ENCODE measurements around the gene SREK1IP1. TPM values are rescaled to one million over a fixed set of nuclear protein-coding genes. Genes with fewer than 3 reads are reported as not detected.

SREK1IP1 gene
- total RNA-seq, 2 experiments from 2014 or later = 28.1 to 30.0 TPM

GRCh38 chr5:64691291-64691690, 77.2 kb downstream of the SREK1IP1 start:
- no peaks in the 10 kb centered on the region for H3K9me3 Mint-ChIP-seq
- H3K4me3 Mint-ChIP-seq = no peak overlapping the region
- no peak overlapping the region for H3K27ac Mint-ChIP-seq
- no peaks in the 10 kb centered on the region for H3K36me3 Mint-ChIP-seq (ENCODE audit: low read depth)
- peaks cover 51% of the 10 kb centered on the region for H3K27me3 Mint-ChIP-seq
- POLR2A ChIA-PET = interaction anchor here (0.6 to 1.1 kb wide), 2 partner anchors 60 to 77 kb away, joined by 3 read pairs; partner anchors contain the start of genes CWC27 and SREK1IP1
- peaks cover 5% of the 10 kb centered on the region for H3K4me1 Mint-ChIP-seq
- no peak for DNase-seq
- CTCF ChIA-PET = no interaction called here

- H3K27me3 Mint-ChIP-seq = peaks cover 51% of the 10 kb centered on the region
- H3K4me1 Mint-ChIP-seq = peaks cover 5% of the 10 kb centered on the region
Measured at GRCh38 chr5:64690417-64691151, 77.9 kb downstream of the SREK1IP1 start, which contains the start of gene SHISAL2B. TSS of gene SHISAL2B (plus strand) at chr5:64690503. CDS start at chr5:64690624, 121 bp downstream.

GRCh38 chr5:64690104-64690416, 78.4 kb downstream of the SREK1IP1 start:
- H3K27ac Mint-ChIP-seq = no peak overlapping the region
- ChIA-PET CTCF (no interaction called here), POLR2A (no interaction called here)
- H3K4me1 Mint-ChIP-seq = peaks cover 5% of the 10 kb centered on the region
- H3K36me3 Mint-ChIP-seq (ENCODE audit: low read depth) = no peaks in the 10 kb centered on the region
- H3K9me3 Mint-ChIP-seq = no peaks in the 10 kb centered on the region
- no peak for DNase-seq
- no peak overlapping the region for H3K4me3 Mint-ChIP-seq
- H3K27me3 Mint-ChIP-seq = peaks cover 49% of the 10 kb centered on the region

More at GRCh38 chr5:64690417-64691151, 77.9 kb downstream of the SREK1IP1 start, which contains the start of gene SHISAL2B:
- DNase-seq = no peak
- Mint-ChIP-seq H3K9me3 (no peaks in the 10 kb centered on the region), H3K27ac (no peak within 1 kb of the TSS), H3K4me3 (no peak within 1 kb of the TSS), H3K36me3 (ENCODE audit: low read depth) (no peaks in the 10 kb centered on the region)
- ChIA-PET CTCF (no interaction called here), POLR2A (no interaction called here)

GRCh38 chr5:64688965-64689364, 79.5 kb downstream of the SREK1IP1 start:
- no peaks in the 10 kb centered on the region for H3K36me3 Mint-ChIP-seq (ENCODE audit: low read depth)
- no peak overlapping the region for H3K27ac Mint-ChIP-seq
- POLR2A ChIA-PET = no interaction called here
- no peak overlapping the region for H3K4me3 Mint-ChIP-seq
- CTCF ChIA-PET = no interaction called here
- H3K27me3 Mint-ChIP-seq = peaks cover 53% of the 10 kb centered on the region
- peaks cover 5% of the 10 kb centered on the region for H3K4me1 Mint-ChIP-seq
- H3K9me3 Mint-ChIP-seq = no peaks in the 10 kb centered on the region
- DNase-seq = no peak

GRCh38 chr5:64688391-64688790, 80.1 kb downstream of the SREK1IP1 start:
- peaks cover 51% of the 10 kb centered on the region for H3K27me3 Mint-ChIP-seq
- no peaks in the 10 kb centered on the region for H3K9me3 Mint-ChIP-seq
- peaks cover 5% of the 10 kb centered on the region for H3K4me1 Mint-ChIP-seq
- H3K27ac Mint-ChIP-seq = no peak overlapping the region
- H3K4me3 Mint-ChIP-seq = no peak overlapping the region
- POLR2A ChIA-PET = no interaction called here
- DNase-seq = no peak
- no peaks in the 10 kb centered on the region for H3K36me3 Mint-ChIP-seq (ENCODE audit: low read depth)
- CTCF ChIA-PET = no interaction called here

GRCh38 chr5:64685866-64686265, 82.6 kb downstream of the SREK1IP1 start:
- H3K4me1 Mint-ChIP-seq = peaks cover 5% of the 10 kb centered on the region
- CTCF ChIA-PET = no interaction called here
- DNase-seq = no peak
- H3K27ac Mint-ChIP-seq = no peak overlapping the region
- H3K36me3 Mint-ChIP-seq (ENCODE audit: low read depth) = no peaks in the 10 kb centered on the region
- no peak overlapping the region for H3K4me3 Mint-ChIP-seq
- H3K9me3 Mint-ChIP-seq = no peaks in the 10 kb centered on the region
- POLR2A ChIA-PET = no interaction called here
- peaks cover 36% of the 10 kb centered on the region for H3K27me3 Mint-ChIP-seq

- H3K27ac Mint-ChIP-seq = no peak overlapping the region
- peaks cover 21% of the 10 kb centered on the region for H3K27me3 Mint-ChIP-seq
- H3K9me3 Mint-ChIP-seq = no peaks in the 10 kb centered on the region
- H3K4me1 Mint-ChIP-seq = no peaks in the 10 kb centered on the region
- CTCF ChIA-PET = no interaction called here
- POLR2A ChIA-PET = no interaction called here
- H3K36me3 Mint-ChIP-seq (ENCODE audit: low read depth) = no peaks in the 10 kb centered on the region
- H3K4me3 Mint-ChIP-seq = no peak overlapping the region
- no peak for DNase-seq
Measured at GRCh38 chr5:64682608-64683007, 85.9 kb downstream of the SREK1IP1 start.

DNA sequence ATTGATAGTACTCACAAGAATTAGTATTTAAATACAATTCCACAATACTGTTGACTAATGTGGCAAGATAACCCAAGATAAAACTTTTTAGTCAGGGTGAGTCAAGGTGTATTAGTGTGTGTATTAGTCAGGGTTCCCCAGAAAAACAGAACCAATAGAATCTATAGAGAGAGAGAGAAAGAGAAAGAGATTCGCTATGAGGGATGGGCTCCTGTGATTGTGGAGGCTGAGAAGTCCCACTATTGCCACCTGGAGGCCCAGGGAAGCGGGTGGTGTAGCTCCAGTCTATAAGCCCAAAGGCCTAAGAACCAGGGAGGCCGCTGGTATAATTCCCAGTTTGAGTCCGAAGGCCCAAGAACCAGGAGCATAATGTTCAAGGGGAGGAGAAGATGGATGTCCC, 88.2 kb downstream of the SREK1IP1 start:
- ChIA-PET POLR2A (no interaction called here), CTCF (no interaction called here)
- H3K36me3 Mint-ChIP-seq (ENCODE audit: low read depth) = no peaks in the 10 kb centered on the region

DNA sequence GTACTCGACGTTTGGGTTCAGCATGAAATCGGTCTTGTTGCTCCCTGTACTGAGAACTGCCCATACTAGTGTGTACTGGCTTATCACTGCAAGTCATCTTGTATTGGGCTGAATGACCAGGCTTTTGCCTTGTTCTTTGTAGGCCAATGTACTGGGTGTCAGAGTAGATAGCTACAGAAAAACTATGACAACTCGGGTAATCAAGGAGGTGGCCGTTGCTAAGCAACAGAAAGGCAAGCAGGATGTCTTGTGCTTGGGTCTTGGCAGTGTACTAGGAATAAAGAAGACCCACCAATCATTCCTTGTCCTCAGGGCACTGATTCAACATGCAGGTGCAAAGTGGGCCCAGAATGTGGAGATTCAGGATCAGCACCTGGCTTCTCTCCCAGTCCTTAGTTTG, 90.1 kb downstream of the SREK1IP1 start:
- CTCF ChIA-PET = no interaction called here
- Mint-ChIP-seq H3K4me1 (no peaks in the 10 kb centered on the region), H3K9me3 (no peaks in the 10 kb centered on the region), H3K27me3 (peaks cover 11% of the 10 kb centered on the region), H3K4me3 (no peak overlapping the region), H3K27ac (no peak overlapping the region), H3K36me3 (ENCODE audit: low read depth) (no peaks in the 10 kb centered on the region)
- DNase-seq = no peak
- POLR2A ChIA-PET = no interaction called here

More for the DNA sequence above, 88.2 kb downstream of the SREK1IP1 start:
- Mint-ChIP-seq H3K4me1 (no peaks in the 10 kb centered on the region), H3K27ac (no peak overlapping the region), H3K27me3 (peaks cover 19% of the 10 kb centered on the region), H3K9me3 (no peaks in the 10 kb centered on the region), H3K4me3 (no peak overlapping the region)
- no peak for DNase-seq

GRCh38 chr5:64671678-64672077, 96.8 kb downstream of the SREK1IP1 start:
- POLR2A ChIA-PET = interaction anchor here (1.0 kb wide), 1 partner anchor 883 kb away, joined by 3 read pairs; no protein-coding TSS in a partner anchor
- CTCF ChIA-PET = no interaction called here

GRCh38 chr5:64670277-64670676, 98.2 kb downstream of the SREK1IP1 start:
- Mint-ChIP-seq H3K4me1 (no peaks in the 10 kb centered on the region), H3K27ac (no peak overlapping the region), H3K36me3 (ENCODE audit: low read depth) (no peaks in the 10 kb centered on the region), H3K27me3 (peaks cover 8% of the 10 kb centered on the region), H3K4me3 (no peak overlapping the region), H3K9me3 (no peaks in the 10 kb centered on the region)
- ChIA-PET CTCF (no interaction called here), POLR2A (no interaction called here)
- no peak for DNase-seq

More at GRCh38 chr5:64671678-64672077, 96.8 kb downstream of the SREK1IP1 start:
- Mint-ChIP-seq H3K27me3 (peaks cover 4% of the 10 kb centered on the region), H3K4me1 (no peaks in the 10 kb centered on the region), H3K4me3 (no peak overlapping the region), H3K27ac (no peak overlapping the region), H3K9me3 (no peaks in the 10 kb centered on the region), H3K36me3 (ENCODE audit: low read depth) (no peaks in the 10 kb centered on the region)
- no peak for DNase-seq

Other genes starting within 250 kb of the SREK1IP1 start
- not detected for gene SHISAL2B, start 78.2 kb downstream of the SREK1IP1 start, total RNA-seq
- gene CWC27, start 239 bp upstream of the SREK1IP1 start, total RNA-seq = 10 to 100 TPM; 20.5 to 23.5 TPM

Measured in activated CD4-positive, alpha-beta memory T cell treated with anti-CD3 and anti-CD28 coated beads, Interleukin-2, amount 10 ng/mL, durations not matched to agents 7 days and 5 days (primary cell).